Measurements from ENCODE around the gene ALDH1L2.

The ALDH1L2 gene

GRCh38 chr12:105033851-105034250 is 50.4 kb downstream of the ALDH1L2 start:
- no peak for DNase-seq (ENCODE audit: low spot score)

GRCh38 chr12:105032703-105033357 is 51.4 kb downstream of the ALDH1L2 start:
- no peak for DNase-seq (ENCODE audit: low spot score)

GRCh38 chr12:105030820-105031807 is 53.1 kb downstream of the ALDH1L2 start:
- no peak for DNase-seq (ENCODE audit: low spot score)

- no peak for DNase-seq (ENCODE audit: low spot score)
Observed at GRCh38 chr12:105026411-105026810, 57.8 kb downstream of the ALDH1L2 start.

GRCh38 chr12:105025890-105026289 is 58.4 kb downstream of the ALDH1L2 start:
- no peak for DNase-seq (ENCODE audit: low spot score)

GRCh38 chr12:105024928-105025327 is 59.3 kb downstream of the ALDH1L2 start:
- DNase-seq (ENCODE audit: low spot score) = no peak

- no peak for DNase-seq (ENCODE audit: low spot score)
Observed at GRCh38 chr12:105020241-105020962, 63.9 kb downstream of the ALDH1L2 start.

GRCh38 chr12:105018776-105019175 is 65.5 kb downstream of the ALDH1L2 start:
- DNase-seq (ENCODE audit: low spot score) = no peak

- peak; percentile 33 for DNase-seq (ENCODE audit: low spot score)
Observed at GRCh38 chr12:105018012-105018411, 66.2 kb downstream of the ALDH1L2 start.

GRCh38 chr12:105015543-105015942 is 68.7 kb downstream of the ALDH1L2 start:
- DNase-seq (ENCODE audit: low spot score) = no peak

GRCh38 chr12:105014603-105015002 is 69.7 kb downstream of the ALDH1L2 start:
- DNase-seq (ENCODE audit: low spot score) = no peak

GRCh38 chr12:105013892-105014291 is 70.4 kb downstream of the ALDH1L2 start:
- peak; percentile 72 for DNase-seq (ENCODE audit: low spot score)

- DNase-seq (ENCODE audit: low spot score) = no peak
Observed at GRCh38 chr12:105001476-105001875, 82.8 kb downstream of the ALDH1L2 start.

- DNase-seq (ENCODE audit: low spot score) = no peak
Observed at GRCh38 chr12:104999347-104999685, 84.9 kb downstream of the ALDH1L2 start.

GRCh38 chr12:104998423-104999346 is 85.6 kb downstream of the ALDH1L2 start:
- DNase-seq (ENCODE audit: low spot score) = no peak

- DNase-seq (ENCODE audit: low spot score) = no peak
Observed at GRCh38 chr12:104997541-104997940, 86.7 kb downstream of the ALDH1L2 start.

- DNase-seq (ENCODE audit: low spot score) = no peak
Observed at GRCh38 chr12:104994336-104994735, 89.9 kb downstream of the ALDH1L2 start.

GRCh38 chr12:104991565-104992128 is 92.6 kb downstream of the ALDH1L2 start:
- no peak for DNase-seq (ENCODE audit: low spot score)

GRCh38 chr12:104990950-104991349 is 93.3 kb downstream of the ALDH1L2 start:
- DNase-seq (ENCODE audit: low spot score) = peak; percentile 39

GRCh38 chr12:104986022-104986941 is 98.0 kb downstream of the ALDH1L2 start, which contains the start of gene NOPCHAP1:
Gene NOPCHAP1, plus strand, starts transcription at chr12:104986316. Its CDS starts 37 bp downstream, at chr12:104986353.
- DNase-seq (ENCODE audit: low spot score) = peak; percentile 88

All from kidney tubule cell (primary cell).